Measurements from ENCODE around the gene TXNRD3.

DNA sequence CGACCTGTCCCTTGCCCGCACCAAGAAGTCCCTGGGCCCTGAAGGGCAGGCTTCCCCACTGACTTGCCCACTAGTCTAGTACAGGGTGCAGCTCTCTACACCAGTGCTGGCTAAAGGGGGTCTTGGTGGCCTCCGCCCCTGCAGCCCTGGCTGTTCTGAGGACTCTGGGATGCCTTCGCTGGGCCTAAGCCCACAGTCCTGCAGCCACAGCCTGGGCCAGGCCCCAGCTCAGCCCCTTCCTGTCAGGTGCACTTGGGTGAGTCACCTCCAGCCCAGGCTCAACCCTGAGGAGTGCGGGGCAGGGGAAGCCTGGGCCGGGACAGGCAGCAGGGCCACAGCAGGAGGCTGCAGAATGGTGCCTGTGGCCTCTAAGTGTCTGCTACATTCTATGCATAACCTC is 97.2 kb downstream of the TXNRD3 start:
- no peak for TF ChIP-seq POLR2AphosphoS5 (IDR thresholded peaks at IDR 0.05; ENCODE audit: borderline replicate concordance, low read depth, low read length)
- TF ChIP-seq EZH2 (IDR thresholded peaks at IDR 0.05) = no peak

All from SK-N-MC (cell line).